H9 (cell line): ENCODE measurements around the gene MCFD2. TPM values are rescaled to one million over a fixed set of nuclear protein-coding genes. Genes with fewer than 3 reads are reported as not detected.

ENCODE experiments used
- DNase-seq: peaks from one replicate; pipeline ENCODE4 v3.0.0-alpha.2; 2017
- H2AFZ ChIP-seq: one replicate; pipeline ENCODE4 v1.6.1; 2013; ENCODE audit warnings: mild to moderate bottlenecking, low read length, control low read depth, moderate library complexity
- H2AK5ac ChIP-seq: 2 replicates; pipeline ENCODE4 v1.6.1; 2013; ENCODE audit warnings: low read length, control low read depth, mixed read lengths; ENCODE audit not compliant: insufficient read length
- H2BK120ac ChIP-seq: one replicate; pipeline ENCODE4 v1.6.1; 2013; ENCODE audit warnings: low read depth, mild to moderate bottlenecking, low read length, control low read depth, inconsistent platforms; ENCODE audit not compliant: poor library complexity, severe bottlenecking
- H2BK12ac ChIP-seq: 2 replicates; pipeline ENCODE4 v1.6.1; 2013; ENCODE audit warnings: low read length, control low read depth, mixed read lengths, low read depth; ENCODE audit not compliant: insufficient read length
- H2BK15ac ChIP-seq: 2 replicates; pipeline ENCODE4 v1.6.1; 2013; ENCODE audit warnings: low read depth, low read length, control low read depth
- H2BK20ac ChIP-seq: one replicate; pipeline ENCODE4 v1.6.1; 2013; ENCODE audit warnings: low read depth, mild to moderate bottlenecking, low read length, control low read depth, inconsistent platforms; ENCODE audit not compliant: poor library complexity, severe bottlenecking
- H2BK5ac ChIP-seq: 2 replicates; pipeline ENCODE4 v1.6.1; 2013; ENCODE audit warnings: low read length, control low read depth, mixed read lengths; ENCODE audit not compliant: insufficient read length
- H3K14ac ChIP-seq: 2 replicates; pipeline ENCODE4 v1.6.1; 2013; ENCODE audit warnings: low read length, control low read depth; ENCODE audit not compliant: insufficient read depth
- H3K18ac ChIP-seq: 2 replicates; pipeline ENCODE4 v1.6.1; 2013; ENCODE audit warnings: low read depth, mild to moderate bottlenecking, mixed read lengths, low read length, control low read depth; ENCODE audit not compliant: insufficient read length
- H3K23ac ChIP-seq: 2 replicates; pipeline ENCODE4 v1.6.1; 2013; ENCODE audit warnings: low read length, control low read depth, mixed read lengths, low read depth; ENCODE audit not compliant: insufficient read length
- H3K23me2 ChIP-seq: 2 replicates; pipeline ENCODE4 v1.6.1; 2013; ENCODE audit warnings: low read depth, mild to moderate bottlenecking, mixed read lengths, low read length, control low read depth; ENCODE audit not compliant: insufficient read length, poor library complexity, severe bottlenecking
- H3K27ac ChIP-seq: 2 replicates; pipeline ENCODE4 v1.5.1; 2013; ENCODE audit warnings: low read length, control low read depth, mixed read lengths, low read depth; ENCODE audit not compliant: insufficient read length
- H3K27me3 ChIP-seq: 2 replicates; pipeline ENCODE4 v1.6.1; 2013; ENCODE audit warnings: low read length, control low read depth, inconsistent platforms; ENCODE audit not compliant: insufficient read depth
- H3K4ac ChIP-seq: 2 replicates; pipeline ENCODE4 v1.6.1; 2013; ENCODE audit warnings: low read depth, mild to moderate bottlenecking, control low read depth, inconsistent platforms, low read length, moderate library complexity
- H3K4me1 ChIP-seq: 2 replicates; pipeline ENCODE4 v1.6.1; 2013; ENCODE audit warnings: low read length, control low read depth, inconsistent platforms; ENCODE audit not compliant: insufficient read depth
- H3K4me2 ChIP-seq: 2 replicates; pipeline ENCODE4 v1.6.1; 2013; ENCODE audit warnings: low read length, control low read depth, mixed read lengths; ENCODE audit not compliant: insufficient read length, insufficient read depth
- H3K56ac ChIP-seq: 2 replicates; pipeline ENCODE4 v1.6.1; 2013; ENCODE audit warnings: low read depth, mild to moderate bottlenecking, mixed read lengths, low read length, control low read depth; ENCODE audit not compliant: insufficient read length
- H3K79me1 ChIP-seq: 2 replicates; pipeline ENCODE4 v1.6.1; 2013; ENCODE audit warnings: low read depth, mild to moderate bottlenecking, moderate library complexity, low read length, control low read depth, inconsistent platforms; ENCODE audit not compliant: insufficient read depth, poor library complexity, severe bottlenecking
- H3K79me2 ChIP-seq: 2 replicates; pipeline ENCODE4 v1.6.1; 2013; ENCODE audit warnings: low read length, control low read depth, inconsistent platforms; ENCODE audit not compliant: insufficient read depth
- H3K9ac ChIP-seq: 2 replicates; pipeline ENCODE4 v1.6.1; 2013; ENCODE audit warnings: low read length, control low read depth, mixed read lengths; ENCODE audit not compliant: insufficient read length; ENCODE audit errors: extremely low read depth
- H3K9me3 ChIP-seq: one replicate; pipeline ENCODE4 v1.6.1; 2013; ENCODE audit warnings: low read depth, low read length, inconsistent platforms; ENCODE audit not compliant: control insufficient read depth
- H3T11ph ChIP-seq: one replicate; pipeline ENCODE4 v1.6.1; 2013; ENCODE audit warnings: mild to moderate bottlenecking, low read length, control low read depth, inconsistent platforms
- H4K20me1 ChIP-seq: one replicate; pipeline ENCODE4 v1.6.1; 2013; ENCODE audit not compliant: control insufficient read depth, insufficient read length, insufficient read depth
- H4K5ac ChIP-seq: 2 replicates; pipeline ENCODE4 v1.6.1; 2013; ENCODE audit warnings: low read depth, mild to moderate bottlenecking, mixed read lengths, low read length, control low read depth; ENCODE audit not compliant: insufficient read length
- H4K8ac ChIP-seq: replicated peaks from 2 replicates; pipeline ENCODE4 v1.6.1; 2013; ENCODE audit warnings: low read length, control low read depth, mixed read lengths, low read depth; ENCODE audit not compliant: insufficient read length
- H4K91ac ChIP-seq: 2 replicates; pipeline ENCODE4 v1.6.1; 2013; ENCODE audit warnings: low read depth, mild to moderate bottlenecking, moderate library complexity, mixed read lengths, low read length, control low read depth; ENCODE audit not compliant: insufficient read length
- H3K27ac Mint-ChIP-seq, 3 experiments: 2 replicates in 2 of 3; 3 replicates in 1 of 3; pipeline ENCODE4 v1.8.0; 2020 to 2021; ENCODE audit warnings: mixed read lengths in 3 of 3, mild to moderate bottlenecking in 1 of 3, moderate library complexity in 1 of 3
- H3K27me3 Mint-ChIP-seq: 2 replicates; pipeline ENCODE4 v1.8.0; 2021; ENCODE audit warnings: low read depth, mild to moderate bottlenecking, moderate library complexity, mixed read lengths
- H3K36me3 Mint-ChIP-seq, 3 experiments: 2 replicates in 2 of 3; 3 replicates in 1 of 3; pipeline ENCODE4 v1.8.0; 2020 to 2021; ENCODE audit warnings: low read depth in 3 of 3, mixed read lengths in 3 of 3; ENCODE audit not compliant: insufficient read depth in 1 of 3
- H3K4me1 Mint-ChIP-seq, 2 experiments: 2 replicates each; pipeline ENCODE4 v1.8.0; 2020; ENCODE audit warnings: mixed read lengths in 2 of 2
- H3K4me3 Mint-ChIP-seq, 2 experiments: 2 replicates in 1 of 2; 3 replicates in 1 of 2; pipeline ENCODE4 v1.8.0; 2020 to 2021; ENCODE audit warnings: mild to moderate bottlenecking in 2 of 2, mixed read lengths in 2 of 2, moderate library complexity in 1 of 2
- H3K9me3 Mint-ChIP-seq, 2 experiments: 2 replicates in 1 of 2; 3 replicates in 1 of 2; pipeline ENCODE4 v1.8.0; 2020; ENCODE audit warnings: mild to moderate bottlenecking in 2 of 2, mixed read lengths in 2 of 2, moderate library complexity in 1 of 2
- CTCF ChIP-seq: fragments of 200-600 bp; sonication (generic); conservative IDR thresholded peaks from 3 replicates; pipeline ENCODE4 v1.8.0; 2021; ENCODE audit warnings: antibody characterized with exemption, mild to moderate bottlenecking
- WGBS: extraction: QIAGEN DNeasy Blood & Tissue Kit; methylation state at CpG from one replicate; pipeline ENCODE4 v1.1.7; 2013; ENCODE audit warnings: missing lambda C conversion rate, low lambda C conversion rate, mixed read lengths; ENCODE audit not compliant: insufficient read length; ENCODE audit errors: extremely low coverage; 5-methylcytosine and 5-hydroxymethylcytosine counted together
- total RNA-seq: library from RNA; stranded (reverse); gene quantifications from 2 replicates; pipeline ENCODE4 v1.2.1, GENCODE V29; 2021

The MCFD2 gene
- total RNA-seq, 1 experiment from 2014 or later = 64.6 TPM

- peaks cover 16 to 23% (median 19%) of the 10 kb centered on the region in 3 experiments for H3K36me3 Mint-ChIP-seq
- Histone ChIP-seq H4K91ac (no peak overlapping the region), H4K20me1 (no peaks in the 10 kb centered on the region), H3K79me2 (no peaks in the 10 kb centered on the region), H3K27ac (no peak overlapping the region), H3K9ac (no peak overlapping the region), H3K23me2 (no peaks in the 10 kb centered on the region), H3K23ac (no peak overlapping the region), H4K5ac (peak overlapping the region; percentile 36), H2BK5ac (no peak overlapping the region), H2BK20ac (no peak overlapping the region), H4K8ac (no peak overlapping the region), H3T11ph (no peak overlapping the region), H3K4me2 (peak overlapping the region; percentile 14), H3K27me3 (no peaks in the 10 kb centered on the region), H3K14ac (no peak overlapping the region), H2AK5ac (no peak overlapping the region), H3K4ac (no peak overlapping the region), H3K79me1 (no peaks in the 10 kb centered on the region), H2BK12ac (no peak overlapping the region), H3K9me3 (no peaks in the 10 kb centered on the region), H2AFZ (no peak overlapping the region), H2BK15ac (no peak overlapping the region), H3K4me1 (no peaks in the 10 kb centered on the region; the same call in 1 of the 2 replicates), H3K18ac (no peak overlapping the region), H2BK120ac (no peak overlapping the region), H3K56ac (no peak overlapping the region)
- WGBS = no CpG with 5 or more reads among the region's 6 CpGs
- no peaks in the 10 kb centered on the region for H3K27me3 Mint-ChIP-seq
- peaks cover 18% of the 10 kb centered on the region in 2 experiments for H3K9me3 Mint-ChIP-seq
- peak overlapping the region in 1 of 3 experiments; percentile 19; a peak in 1 of 7 replicates for H3K27ac Mint-ChIP-seq
- H3K4me3 Mint-ChIP-seq = no peak overlapping the region
- DNase-seq = no peak
- H3K4me1 Mint-ChIP-seq = peaks cover 8 to 9% of the 10 kb centered on the region in 2 experiments
- TF ChIP-seq CTCF = no peak
Observed at GRCh38 chr2:46925474-46926351, 10.1 kb upstream of the MCFD2 start.
